Testis (tissue), 2 donors: ENCODE data around the gene ATG2A.

ENCODE experiments used
- POLR2A ChIP-seq: fragments of 450-650 bp; IDR thresholded peaks from one replicate; pipeline ENCODE4 v1.6.1; 2017; ENCODE audit warnings: antibody characterized with exemption, mild to moderate bottlenecking, moderate library complexity
- TF ChIP-seq, protein P1 (sequence below), 3 experiments: fragments of 450-650 bp in 2 of 3; fragments of 200-600 bp in 1 of 3; sonication (generic) in 1 of 3; IDR thresholded peaks; one replicate each; pipeline ENCODE4 v1.5.1; 2016 to 2019; ENCODE audit warnings: antibody characterized with exemption in 3 of 3, mild to moderate bottlenecking in 2 of 3, moderate library complexity in 1 of 3

DNA sequence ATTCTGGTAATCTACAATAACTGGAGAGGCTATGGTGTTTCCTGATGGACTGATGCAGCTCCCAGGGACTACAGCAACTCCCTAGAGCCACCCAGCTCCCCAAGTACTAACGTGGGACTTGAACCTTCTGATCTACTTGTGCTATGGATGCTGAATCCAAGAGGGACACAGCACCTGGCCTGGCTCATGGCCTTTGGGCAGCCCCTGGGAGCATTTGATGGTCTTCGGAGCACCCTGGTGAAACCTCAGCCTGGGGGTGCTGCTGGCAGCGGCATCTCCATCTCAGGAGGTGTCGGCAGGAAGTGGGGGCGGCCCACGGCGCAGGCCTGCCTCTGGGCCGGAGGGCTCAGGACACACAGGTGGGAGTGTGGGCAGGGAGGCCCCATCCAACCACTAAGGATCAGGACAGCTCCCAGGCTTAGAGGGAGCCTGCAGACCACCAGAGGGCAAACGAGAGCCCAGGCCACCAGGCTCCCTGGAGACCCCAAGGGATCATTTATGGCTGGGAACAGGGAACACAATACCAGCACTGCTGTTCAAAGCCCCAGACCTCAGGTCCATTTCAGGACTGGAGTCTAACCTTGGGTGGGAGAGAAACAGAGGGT is 47.3 kb downstream of the ATG2A start:
- TF ChIP-seq, protein P1, sequence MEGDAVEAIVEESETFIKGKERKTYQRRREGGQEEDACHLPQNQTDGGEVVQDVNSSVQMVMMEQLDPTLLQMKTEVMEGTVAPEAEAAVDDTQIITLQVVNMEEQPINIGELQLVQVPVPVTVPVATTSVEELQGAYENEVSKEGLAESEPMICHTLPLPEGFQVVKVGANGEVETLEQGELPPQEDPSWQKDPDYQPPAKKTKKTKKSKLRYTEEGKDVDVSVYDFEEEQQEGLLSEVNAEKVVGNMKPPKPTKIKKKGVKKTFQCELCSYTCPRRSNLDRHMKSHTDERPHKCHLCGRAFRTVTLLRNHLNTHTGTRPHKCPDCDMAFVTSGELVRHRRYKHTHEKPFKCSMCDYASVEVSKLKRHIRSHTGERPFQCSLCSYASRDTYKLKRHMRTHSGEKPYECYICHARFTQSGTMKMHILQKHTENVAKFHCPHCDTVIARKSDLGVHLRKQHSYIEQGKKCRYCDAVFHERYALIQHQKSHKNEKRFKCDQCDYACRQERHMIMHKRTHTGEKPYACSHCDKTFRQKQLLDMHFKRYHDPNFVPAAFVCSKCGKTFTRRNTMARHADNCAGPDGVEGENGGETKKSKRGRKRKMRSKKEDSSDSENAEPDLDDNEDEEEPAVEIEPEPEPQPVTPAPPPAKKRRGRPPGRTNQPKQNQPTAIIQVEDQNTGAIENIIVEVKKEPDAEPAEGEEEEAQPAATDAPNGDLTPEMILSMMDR (IDR thresholded peaks at IDR 0.05): no peak
- TF ChIP-seq POLR2A: no peak
